GM19035 (cell line): ENCODE measurements around the gene TCF15.

Experiments used
- ATAC-seq: cut with Tn5 transposase; IDR thresholded peaks from one replicate; pipeline ENCODE4 v1.9.1; 2021; ENCODE audit not compliant: unreplicated experiment

TCF15 gene, protein sequence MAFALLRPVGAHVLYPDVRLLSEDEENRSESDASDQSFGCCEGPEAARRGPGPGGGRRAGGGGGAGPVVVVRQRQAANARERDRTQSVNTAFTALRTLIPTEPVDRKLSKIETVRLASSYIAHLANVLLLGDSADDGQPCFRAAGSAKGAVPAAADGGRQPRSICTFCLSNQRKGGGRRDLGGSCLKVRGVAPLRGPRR

DNA sequence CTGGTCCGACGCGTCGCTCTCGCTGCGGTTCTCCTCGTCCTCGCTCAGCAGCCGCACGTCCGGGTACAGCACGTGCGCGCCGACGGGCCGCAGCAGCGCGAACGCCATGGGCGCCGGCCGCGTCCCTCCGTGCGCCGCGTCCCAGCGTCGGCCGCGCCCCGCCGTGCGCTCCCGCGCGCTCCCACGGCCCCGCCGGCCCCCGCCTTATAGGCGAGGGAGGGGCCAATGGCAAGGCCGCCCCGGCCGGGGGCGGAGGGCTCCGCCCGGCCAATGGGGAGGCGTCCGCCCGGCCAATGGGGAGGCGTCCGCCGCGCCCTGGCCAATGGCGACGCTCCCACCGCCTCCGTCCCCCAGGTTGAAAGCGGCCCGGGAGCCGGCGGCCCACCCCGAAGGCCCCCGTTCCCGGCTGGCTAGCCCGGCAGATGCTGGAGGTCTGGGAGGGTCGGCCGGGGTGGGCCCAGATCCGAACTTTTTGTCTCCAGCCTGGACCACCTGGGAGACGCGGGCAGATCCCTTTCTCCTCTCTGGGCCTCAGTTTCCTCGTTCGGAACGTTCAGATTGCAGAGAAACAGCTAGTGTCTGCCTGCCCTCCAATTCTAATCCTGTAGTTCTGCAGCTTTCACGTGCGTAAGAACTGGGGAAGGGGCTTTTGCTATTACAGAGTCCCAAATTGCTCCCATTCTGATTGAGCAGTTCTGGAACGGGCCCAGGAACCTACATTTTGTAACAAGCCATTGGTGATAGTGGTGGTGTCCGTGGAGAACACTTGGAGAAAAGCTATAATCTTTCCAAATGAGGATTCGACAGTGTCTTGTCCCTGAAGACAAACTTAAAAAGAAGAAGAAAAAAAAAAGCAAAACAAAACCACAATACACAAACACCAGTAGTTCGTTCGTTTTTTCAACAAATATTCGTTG lies at the start of gene TCF15:
Gene TCF15, minus strand, starts transcription at position 180 of the 917 bp plus-strand sequence. Its CDS starts 72 bp downstream, at position 108.
- no peak for ATAC-seq

DNA sequence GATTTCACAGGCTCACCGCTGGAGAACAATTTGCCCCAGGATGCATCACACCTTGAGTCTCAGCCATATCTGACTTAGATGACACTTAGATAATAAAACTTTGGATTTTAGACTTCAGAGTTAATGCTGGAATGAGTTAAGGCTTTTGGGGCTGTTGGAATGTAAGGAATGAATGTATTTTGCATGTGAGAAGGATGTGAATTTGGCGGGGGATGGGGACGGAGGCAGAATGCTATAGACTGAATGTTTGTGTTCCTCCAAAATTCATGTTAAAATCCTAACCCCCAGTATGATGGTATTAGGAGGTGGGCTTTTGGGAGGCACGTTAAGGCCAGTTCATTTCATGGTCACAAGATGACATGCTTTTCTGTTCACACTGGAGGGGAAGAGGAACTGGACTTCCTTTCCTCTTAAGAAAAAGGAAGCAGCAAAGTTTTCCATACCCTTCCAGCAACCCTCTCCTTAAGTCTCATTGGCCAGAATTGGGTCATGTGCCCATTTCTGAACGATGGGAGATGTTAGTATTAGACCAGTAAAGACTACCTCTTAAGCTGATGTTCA lies 48.7 kb upstream of the TCF15 start:
- ATAC-seq: no peak

DNA sequence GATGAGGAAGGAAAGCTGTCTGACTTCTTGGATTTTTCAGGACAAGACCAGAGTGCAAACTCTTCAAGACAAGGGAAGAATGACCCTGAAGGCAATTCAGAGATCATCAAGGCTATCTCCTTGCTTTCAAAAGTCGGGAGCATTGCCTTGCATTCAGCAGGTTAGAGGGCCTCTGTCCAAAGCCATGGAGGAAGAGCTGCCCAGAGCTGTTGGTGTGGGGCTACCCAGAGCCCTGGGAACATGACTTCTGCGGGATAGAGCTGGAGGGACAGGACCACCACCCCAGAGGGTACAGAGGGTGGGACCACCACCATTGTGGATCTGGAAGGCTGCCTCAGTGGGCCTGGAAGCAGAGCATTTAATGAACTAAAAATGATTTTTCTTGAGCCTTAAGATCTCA lies 48.1 kb upstream of the TCF15 start:
- ATAC-seq: no peak

DNA sequence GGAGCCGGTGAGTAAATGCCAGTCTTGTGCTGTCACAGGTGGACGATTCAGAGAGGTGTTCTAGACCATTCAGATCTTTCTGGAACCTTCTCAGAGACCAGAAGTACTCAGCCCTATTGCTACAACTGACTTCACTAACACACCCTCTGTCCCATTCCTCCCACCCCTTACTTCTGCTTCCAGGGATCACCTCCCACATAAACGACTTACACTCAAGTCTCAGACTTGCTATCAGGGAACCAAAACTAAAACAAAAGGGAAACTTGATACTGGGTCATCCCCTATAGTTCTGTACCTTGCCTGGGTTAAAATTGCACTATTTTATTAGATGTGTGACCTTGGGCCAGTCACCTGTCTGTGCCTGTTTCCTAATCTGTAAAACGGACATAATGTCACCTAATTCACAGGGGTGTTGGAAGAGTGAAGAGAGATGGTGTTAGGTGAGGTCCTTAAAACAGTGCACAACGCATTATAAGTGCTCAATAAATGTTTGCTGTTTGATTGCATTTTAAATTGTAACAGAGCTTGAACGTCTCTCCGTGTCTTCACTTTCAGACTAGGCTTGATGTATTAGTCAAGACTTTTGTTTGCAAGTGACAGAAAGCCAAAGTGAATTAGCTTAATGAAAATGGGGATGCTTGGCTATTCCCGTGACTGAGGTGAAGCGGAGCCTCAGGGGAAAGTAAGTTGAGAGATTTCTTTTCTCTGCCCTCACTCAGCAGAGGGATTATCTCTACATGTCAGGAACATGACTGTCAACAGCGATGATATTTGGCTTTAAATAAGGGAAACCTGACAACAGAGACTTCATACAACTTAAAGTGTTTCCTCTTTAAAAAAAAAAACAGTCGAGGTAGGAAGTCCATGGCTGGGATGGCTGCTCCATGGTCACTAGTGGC lies 45.9 kb upstream of the TCF15 start:
- no peak for ATAC-seq

- no peak for ATAC-seq
These were observed 44.3 kb upstream of the TCF15 start for GRCh38 chr20:654417-654750.

DNA sequence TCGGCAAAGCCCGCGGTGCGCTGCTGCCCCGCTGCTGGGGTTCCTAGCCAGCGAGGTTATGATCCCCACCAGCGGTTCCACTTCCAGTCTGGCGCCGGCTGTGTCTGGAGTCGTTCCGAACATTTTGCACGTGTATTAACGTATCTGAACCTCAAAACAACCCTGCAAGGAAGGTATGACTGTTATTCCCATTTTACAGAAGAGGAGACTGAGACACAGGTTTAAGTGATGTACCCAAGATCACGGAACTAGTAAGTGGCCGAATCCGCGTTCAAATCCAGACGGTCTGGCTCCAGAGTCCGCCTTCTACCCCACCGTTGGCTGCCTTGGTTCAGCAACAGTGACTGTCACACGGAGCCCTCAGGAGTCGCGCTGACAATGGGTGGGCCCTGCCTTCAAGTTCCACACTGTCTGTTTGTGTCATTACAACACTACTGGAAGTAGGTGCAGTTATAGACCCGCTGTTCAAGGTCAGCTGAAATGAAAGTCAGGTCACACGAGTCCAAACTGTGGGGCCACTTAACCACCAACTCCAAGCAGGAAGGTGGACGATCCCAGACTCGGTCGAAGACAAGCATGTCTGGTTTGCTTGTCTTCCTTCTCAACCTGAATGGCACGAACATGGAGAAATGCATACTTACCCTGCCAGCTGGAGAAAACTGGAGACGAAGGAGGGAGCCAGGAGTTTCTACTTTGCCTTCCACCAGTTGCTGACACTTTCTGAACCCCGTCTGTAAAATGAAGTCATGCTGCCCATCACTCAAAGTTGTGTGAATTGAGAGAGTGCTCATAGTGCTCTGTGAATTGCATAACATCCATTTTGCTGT lies 43.7 kb upstream of the TCF15 start:
- ATAC-seq: no peak

DNA sequence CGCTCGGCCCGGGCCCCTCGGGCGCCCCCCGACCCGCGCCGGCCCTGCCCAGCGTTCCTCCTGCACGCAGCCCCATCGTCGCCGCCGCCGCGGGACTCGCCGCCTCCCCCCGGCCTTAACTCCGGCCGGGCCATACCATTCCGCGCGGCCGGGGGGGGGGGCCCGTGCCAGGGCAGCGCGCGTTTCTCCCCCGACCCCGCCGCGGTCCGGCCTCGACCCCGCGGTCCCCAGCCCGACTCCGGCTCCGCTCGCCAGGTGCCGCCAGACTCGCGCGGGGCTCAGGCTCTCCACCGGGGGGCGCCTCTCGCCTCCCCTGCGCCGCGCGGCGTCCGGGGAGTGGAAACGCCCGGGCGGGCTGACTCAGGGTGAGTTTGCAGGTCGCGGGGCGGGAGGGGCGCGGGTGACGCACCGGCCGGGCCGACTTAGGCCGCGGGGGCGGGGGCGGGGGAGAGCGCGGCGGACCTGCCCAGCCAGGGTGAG lies 43.0 kb upstream of the TCF15 start, which contains the start of gene SRXN1:
Gene SRXN1, minus strand, starts transcription at position 91 of the 480 bp plus-strand sequence. Its CDS starts 15 bp downstream, at position 76.
- ATAC-seq: peak; percentile 86

DNA sequence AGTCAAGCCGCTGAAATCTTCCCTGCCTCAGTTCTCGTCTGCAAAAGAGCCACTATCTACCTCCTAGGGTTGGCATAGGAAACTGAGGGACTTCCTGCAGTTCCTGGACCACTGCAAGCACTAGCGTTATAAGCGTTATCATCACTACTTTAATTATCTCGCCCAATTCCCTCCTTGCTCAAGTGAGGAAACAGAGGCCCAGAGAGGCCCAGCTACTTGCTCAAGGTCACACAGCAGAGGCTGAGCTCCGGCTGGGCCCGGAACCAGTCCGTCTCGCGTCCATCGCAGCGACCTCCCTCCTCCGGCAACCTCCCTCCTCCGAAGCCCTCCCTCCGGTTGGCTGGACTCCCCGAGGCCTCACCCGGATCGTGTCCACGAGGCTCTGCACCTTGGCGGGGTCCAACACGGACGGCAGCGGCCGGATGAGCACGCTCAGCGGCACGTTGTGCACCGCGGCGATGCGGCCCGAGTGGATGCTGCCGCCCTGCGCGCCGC lies 42.6 kb upstream of the TCF15 start:
- peak; percentile 10 for ATAC-seq

- ATAC-seq: no peak
These were observed 41.9 kb upstream of the TCF15 start for GRCh38 chr20:651713-652614.

DNA sequence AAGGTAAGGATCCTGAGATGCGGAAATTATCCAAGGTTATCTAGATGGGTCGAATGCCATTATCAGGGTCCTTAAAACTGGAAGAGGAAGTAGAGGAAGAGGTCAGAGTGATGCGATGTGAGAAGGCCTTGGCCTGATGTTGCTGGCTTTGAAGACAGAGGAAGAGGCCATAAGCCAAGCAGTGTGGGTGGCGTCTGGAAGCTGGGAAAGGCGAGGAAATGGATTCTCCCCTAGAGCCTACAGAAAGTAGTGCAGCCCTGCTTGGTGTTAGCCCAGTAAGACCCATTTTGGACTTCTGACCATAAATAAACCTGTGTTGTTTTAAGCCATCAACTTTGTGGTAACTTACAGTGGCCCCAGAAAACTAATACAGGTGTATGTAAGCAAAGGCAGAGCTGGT lies 40.8 kb upstream of the TCF15 start:
- ATAC-seq: no peak

- ATAC-seq: no peak
These were observed 40.2 kb upstream of the TCF15 start for GRCh38 chr20:650281-650680.

DNA sequence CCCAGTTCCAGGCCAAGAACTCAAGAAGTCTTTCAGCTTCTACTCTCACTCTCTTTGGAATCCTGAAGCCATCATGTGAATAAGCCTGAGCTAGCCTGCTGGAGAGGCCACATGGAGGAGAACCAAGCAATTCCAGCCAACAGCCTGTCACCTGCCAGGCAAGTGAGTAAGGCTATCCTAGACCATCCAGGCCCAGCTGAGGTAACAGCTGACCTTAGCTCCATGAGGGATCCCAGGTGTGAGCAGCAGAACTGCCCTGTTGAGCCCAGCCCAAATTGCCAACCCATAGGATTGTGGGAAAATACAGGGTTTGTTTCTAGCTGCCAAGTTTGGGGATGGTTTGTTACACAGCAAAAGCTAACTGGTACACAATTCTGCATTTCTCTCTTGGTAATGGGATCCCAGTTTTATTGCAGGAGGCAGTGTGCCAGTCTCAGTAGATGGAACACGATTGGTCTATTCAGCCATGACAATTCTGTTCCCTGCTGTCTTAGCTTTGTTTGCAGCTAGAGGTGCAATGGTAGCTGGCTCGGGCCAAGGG lies 37.4 kb upstream of the TCF15 start:
- ATAC-seq: no peak

GRCh38 chr20:646868-647233 lies 36.7 kb upstream of the TCF15 start:
- ATAC-seq: no peak

GRCh38 chr20:646107-646867 lies 36.2 kb upstream of the TCF15 start:
- ATAC-seq: no peak

- peak; percentile 77 for ATAC-seq
These were observed 35.4 kb upstream of the TCF15 start for GRCh38 chr20:645318-646106.

- no peak for ATAC-seq
These were observed 34.7 kb upstream of the TCF15 start for GRCh38 chr20:644692-645317.
